Fibroblast of the aortic adventitia (primary cell): ENCODE measurements around the gene RAD17. TPM values are rescaled to one million over a fixed set of nuclear protein-coding genes. Genes with fewer than 3 reads are reported as not detected.

ENCODE experiments used
- DNase-seq: peaks from one replicate; pipeline ENCODE4 v3.0.0-alpha.2; 2010; ENCODE audit warnings: low read depth
- H3K4me3 ChIP-seq: 2 replicates; pipeline ENCODE4 v1.5.1; 2011; ENCODE audit warnings: low read depth, mild to moderate bottlenecking, control low read depth, low read length, moderate library complexity
- total RNA-seq: library from RNA; depleted of rRNA; stranded (reverse); fragments of >200 nt; gene quantifications from 2 replicates; pipeline ENCODE4 v1.2.3, GENCODE V29; 2012; ENCODE audit warnings: low replicate concordance
- TF ChIP-seq, protein P1 (sequence below): IDR thresholded peaks from 2 replicates; pipeline ENCODE4 v1.5.1; 2011; ENCODE audit warnings: mild to moderate bottlenecking, low read length, control low read depth, inconsistent platforms; ENCODE audit not compliant: insufficient read depth

RAD17 gene
- total RNA-seq, 1 donor: 26.1 TPM

DNA sequence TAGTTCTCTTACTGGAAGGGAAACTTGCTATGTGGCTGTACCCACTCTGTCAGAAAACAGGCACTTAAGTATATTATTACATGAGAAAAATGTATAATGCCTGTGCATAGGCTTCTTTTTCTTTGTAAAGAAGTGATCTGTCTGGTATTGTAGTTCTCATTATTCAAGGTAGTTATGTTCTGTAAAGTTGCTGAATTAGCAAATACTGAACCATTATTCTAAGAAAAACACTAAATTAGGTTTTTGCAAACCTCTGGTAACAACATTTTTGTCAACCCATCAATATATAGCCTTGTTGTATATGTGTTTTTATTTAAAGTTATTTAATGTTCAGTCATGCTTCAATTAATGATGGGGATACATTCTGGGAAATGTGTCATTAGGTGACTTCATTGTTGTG is 8.8 kb downstream of the RAD17 start:
- TF ChIP-seq, protein P1, sequence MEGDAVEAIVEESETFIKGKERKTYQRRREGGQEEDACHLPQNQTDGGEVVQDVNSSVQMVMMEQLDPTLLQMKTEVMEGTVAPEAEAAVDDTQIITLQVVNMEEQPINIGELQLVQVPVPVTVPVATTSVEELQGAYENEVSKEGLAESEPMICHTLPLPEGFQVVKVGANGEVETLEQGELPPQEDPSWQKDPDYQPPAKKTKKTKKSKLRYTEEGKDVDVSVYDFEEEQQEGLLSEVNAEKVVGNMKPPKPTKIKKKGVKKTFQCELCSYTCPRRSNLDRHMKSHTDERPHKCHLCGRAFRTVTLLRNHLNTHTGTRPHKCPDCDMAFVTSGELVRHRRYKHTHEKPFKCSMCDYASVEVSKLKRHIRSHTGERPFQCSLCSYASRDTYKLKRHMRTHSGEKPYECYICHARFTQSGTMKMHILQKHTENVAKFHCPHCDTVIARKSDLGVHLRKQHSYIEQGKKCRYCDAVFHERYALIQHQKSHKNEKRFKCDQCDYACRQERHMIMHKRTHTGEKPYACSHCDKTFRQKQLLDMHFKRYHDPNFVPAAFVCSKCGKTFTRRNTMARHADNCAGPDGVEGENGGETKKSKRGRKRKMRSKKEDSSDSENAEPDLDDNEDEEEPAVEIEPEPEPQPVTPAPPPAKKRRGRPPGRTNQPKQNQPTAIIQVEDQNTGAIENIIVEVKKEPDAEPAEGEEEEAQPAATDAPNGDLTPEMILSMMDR: no peak
- H3K4me3 ChIP-seq: no peak overlapping the region
- no peak for DNase-seq

DNA sequence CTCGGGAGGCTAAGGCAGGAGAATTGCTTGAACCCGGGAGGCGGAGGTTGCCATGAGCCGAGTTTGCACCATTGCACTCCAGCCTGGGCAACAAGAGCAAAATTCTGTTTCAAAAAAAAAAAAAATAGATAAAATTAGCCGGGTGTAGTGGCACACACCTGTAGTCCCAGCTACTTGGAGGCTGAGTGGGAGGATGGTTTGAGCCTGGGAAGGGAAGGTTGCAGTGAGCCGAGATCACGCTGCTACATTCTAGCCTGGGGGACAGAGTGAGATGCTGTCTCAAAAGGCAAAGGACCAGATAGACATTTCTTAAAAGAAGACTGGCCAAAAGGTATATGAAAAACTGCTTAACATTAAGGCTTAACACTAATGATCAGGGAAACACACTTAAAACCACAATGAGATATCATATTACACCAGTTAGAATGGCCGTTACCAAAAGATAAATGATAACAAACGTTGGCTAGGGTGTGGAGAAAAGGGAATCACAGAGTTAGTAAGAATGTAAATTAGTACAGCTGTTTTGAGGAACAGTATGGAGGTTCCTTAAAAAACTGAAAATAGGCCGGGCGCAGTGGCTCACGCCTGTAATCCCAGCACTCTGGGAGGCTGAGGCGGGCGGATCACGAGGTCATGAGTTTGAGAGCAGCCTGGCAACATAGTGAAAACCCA is 35.2 kb downstream of the RAD17 start:
- no peak overlapping the region for H3K4me3 ChIP-seq
- DNase-seq: no peak
- TF ChIP-seq, protein P1: no peak

DNA sequence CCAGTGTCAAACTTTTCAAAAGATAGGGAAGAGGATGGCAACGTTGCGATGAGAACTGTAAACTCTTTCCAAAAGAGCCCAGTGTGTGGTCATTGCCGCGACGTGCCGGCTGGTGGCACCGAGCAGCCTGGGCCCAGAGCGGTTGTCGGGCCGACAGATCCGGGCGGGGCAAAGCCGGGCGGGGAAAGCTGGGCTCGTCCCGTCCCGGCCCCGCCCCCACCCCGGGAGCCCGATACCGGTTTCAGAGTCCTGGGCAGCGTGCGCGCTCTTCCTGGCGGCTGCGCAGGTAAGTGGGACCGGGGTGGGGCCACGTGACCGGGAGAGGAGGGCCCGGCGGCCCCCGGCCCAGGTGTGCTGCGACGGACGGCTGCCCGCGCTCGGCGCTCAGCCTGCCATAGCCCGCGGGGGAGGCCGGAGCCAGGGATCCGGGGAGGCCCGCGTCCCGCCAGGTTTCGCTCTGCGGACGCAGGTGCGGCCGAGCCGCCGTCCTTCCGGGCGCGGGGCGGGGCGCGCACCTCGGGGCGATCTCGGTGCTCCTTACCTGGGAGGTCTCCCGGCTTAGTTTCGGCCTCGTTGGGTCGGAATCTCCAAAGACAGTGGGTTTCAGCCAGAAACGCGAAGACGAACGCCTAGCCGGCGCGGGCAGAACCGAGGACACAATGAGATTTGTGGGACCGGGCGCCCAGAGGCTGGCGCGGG is 45.4 kb downstream of the RAD17 start, which contains the start of gene MARVELD2:
TSS of gene MARVELD2 (plus strand) at position 232 of the 699 bp plus-strand sequence. CDS start 4,270 bp downstream, outside the sequence.
- DNase-seq: no peak
- H3K4me3 ChIP-seq: no peak within 1 kb of the TSS
- TF ChIP-seq, protein P1: no peak

DNA sequence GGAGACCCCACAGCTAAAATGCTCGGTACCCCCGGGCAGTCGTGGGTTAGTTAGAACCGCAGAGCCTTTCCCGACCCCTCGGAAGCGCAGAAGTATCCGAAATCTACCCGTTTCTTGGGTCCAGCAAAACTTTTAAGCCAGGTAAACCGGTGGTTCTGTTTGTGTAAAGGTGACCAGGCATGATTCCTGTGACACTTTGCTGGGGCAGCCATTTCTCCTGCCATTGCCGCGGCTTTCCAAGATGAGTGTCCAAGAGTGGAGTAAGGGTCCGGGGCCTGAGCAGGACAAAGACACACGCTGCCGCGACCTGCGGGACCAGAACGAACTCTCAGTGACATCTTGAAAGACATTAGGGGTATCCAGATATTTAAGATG is 46.0 kb downstream of the RAD17 start:
- H3K4me3 ChIP-seq: no peak overlapping the region
- TF ChIP-seq, protein P1: no peak
- DNase-seq: no peak

DNA sequence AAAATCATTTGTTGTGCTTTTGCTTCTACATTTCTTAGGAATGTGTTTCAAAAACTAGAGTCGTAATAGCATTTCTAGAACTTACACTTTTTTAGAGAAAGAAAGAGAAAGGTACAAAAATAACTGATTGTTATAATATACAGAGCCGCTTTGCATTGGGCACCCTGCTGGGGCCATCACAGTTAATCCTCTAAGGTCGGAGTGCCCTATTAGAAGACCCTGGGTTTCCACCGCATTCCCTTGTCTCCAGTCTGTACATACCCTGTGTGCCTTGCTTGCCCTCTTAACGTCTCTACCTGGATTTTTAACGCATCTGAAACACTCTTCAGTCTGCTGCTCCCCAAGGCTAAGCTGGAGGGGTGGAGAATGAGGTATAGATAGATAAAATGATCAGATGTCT is 46.6 kb downstream of the RAD17 start:
- no peak for DNase-seq
- H3K4me3 ChIP-seq: no peak overlapping the region
- TF ChIP-seq, protein P1: no peak

DNA sequence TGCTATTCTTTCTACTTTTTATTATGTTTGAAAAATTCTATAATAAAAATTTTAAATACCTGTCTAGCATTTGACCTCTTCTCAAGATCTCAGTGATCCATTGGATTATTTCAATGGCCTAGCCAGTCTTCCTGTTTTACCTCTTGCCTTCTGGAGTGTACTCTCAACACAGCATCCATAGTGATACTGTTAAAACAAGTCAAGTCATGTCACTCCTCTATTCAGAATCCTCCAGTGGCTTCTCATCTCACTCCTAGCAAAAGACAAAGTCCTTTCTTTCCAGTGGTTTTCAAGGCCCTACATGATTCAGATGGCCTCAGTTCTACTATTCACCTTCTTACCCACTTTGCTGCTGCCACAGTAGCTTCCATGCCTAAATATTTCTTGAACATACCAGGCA is 47.1 kb downstream of the RAD17 start:
- TF ChIP-seq, protein P1: no peak
- no peak overlapping the region for H3K4me3 ChIP-seq
- DNase-seq: no peak
